ENCODE measurements around the gene RFX1.

Gene RFX1

GRCh38 chr19:13999085-13999484 lies 7.0 kb downstream of the RFX1 start:
- H3K4me3 ChIP-seq, result no peak overlapping the region
- H3K27ac ChIP-seq, result peak overlapping the region in 1 of 21 experiments; percentile 61

- peak overlapping the region in 2 of 21 experiments; percentile 11 to 61 for H3K27ac ChIP-seq
- H3K4me3 ChIP-seq, result no peak overlapping the region
These were observed 7.7 kb downstream of the RFX1 start for GRCh38 chr19:13998426-13998825.

- Histone ChIP-seq H3K4me3 (no peak overlapping the region), H3K27ac (peak overlapping the region in 4 of 21 experiments; percentile 6 to 50 (median 27))
These were observed 8.5 kb downstream of the RFX1 start for GRCh38 chr19:13997631-13997962.

GRCh38 chr19:13996928-13997630 lies 9.0 kb downstream of the RFX1 start:
- Histone ChIP-seq H3K27ac (peak overlapping the region in 2 of 21 experiments; percentile 6 to 50), H3K4me3 (no peak overlapping the region)

GRCh38 chr19:13995878-13996765 lies 10.0 kb downstream of the RFX1 start:
- H3K4me3 ChIP-seq, result no peak overlapping the region
- H3K27ac ChIP-seq, result peak overlapping the region in 1 of 21 experiments; percentile 36

GRCh38 chr19:13995017-13995728 lies 10.9 kb downstream of the RFX1 start:
- Histone ChIP-seq H3K27ac (peak overlapping the region in 3 of 21 experiments; percentile 4 to 42 (median 17)), H3K4me3 (no peak overlapping the region)

GRCh38 chr19:13993590-13994300 lies 12.4 kb downstream of the RFX1 start:
- Histone ChIP-seq H3K4me3 (no peak overlapping the region), H3K27ac (peak overlapping the region in 1 of 21 experiments; percentile 24)

GRCh38 chr19:13992025-13992424 lies 14.1 kb downstream of the RFX1 start:
- Histone ChIP-seq H3K4me3 (no peak overlapping the region), H3K27ac (no peak overlapping the region)

- Histone ChIP-seq H3K4me3 (no peak overlapping the region), H3K27ac (no peak overlapping the region)
These were observed 16.0 kb downstream of the RFX1 start for GRCh38 chr19:13990085-13990484.

GRCh38 chr19:13989487-13989886 lies 16.6 kb downstream of the RFX1 start:
- no peak overlapping the region for H3K4me3 ChIP-seq
- H3K27ac ChIP-seq, result peak overlapping the region in 1 of 21 experiments; percentile 99

- Histone ChIP-seq H3K4me3 (peak overlapping the region in 2 of 7 experiments; percentile 3 to 10), H3K27ac (peak overlapping the region; percentile 41 to 100 (median 90))
These were observed 18.8 kb downstream of the RFX1 start for GRCh38 chr19:13987101-13987890.

- peak overlapping the region in 2 of 7 experiments; percentile 3 to 10 for H3K4me3 ChIP-seq
- peak overlapping the region; percentile 49 to 100 (median 90) for H3K27ac ChIP-seq
These were observed 19.7 kb downstream of the RFX1 start for GRCh38 chr19:13986348-13986904.

- peak overlapping the region; percentile 49 to 100 (median 90) for H3K27ac ChIP-seq
- H3K4me3 ChIP-seq, result peak overlapping the region in 1 of 7 experiments; percentile 10
These were observed 20.3 kb downstream of the RFX1 start for GRCh38 chr19:13985771-13986347.

GRCh38 chr19:13984875-13985741 lies 21.0 kb downstream of the RFX1 start:
- Histone ChIP-seq H3K4me3 (no peak overlapping the region), H3K27ac (peak overlapping the region in 19 of 21 experiments; percentile 81 to 100 (median 92))

GRCh38 chr19:13984186-13984585 lies 21.9 kb downstream of the RFX1 start:
- Histone ChIP-seq H3K4me3 (no peak overlapping the region), H3K27ac (peak overlapping the region in 7 of 21 experiments; percentile 16 to 100 (median 92))

- no peak overlapping the region for H3K4me3 ChIP-seq
- peak overlapping the region in 9 of 21 experiments; percentile 11 to 100 (median 60) for H3K27ac ChIP-seq
These were observed 22.8 kb downstream of the RFX1 start for GRCh38 chr19:13983213-13983889.
